GM12892 (cell line): ENCODE results near the gene OR13C4.

Experiments used
- POLR2A ChIP-seq: IDR thresholded peaks from 2 replicates; pipeline ENCODE4 v1.6.1; 2011; ENCODE audit warnings: low read depth, low read length, control low read depth
- POLR2AphosphoS5 ChIP-seq: IDR thresholded peaks from 2 replicates; pipeline ENCODE4 v1.6.1; 2011; ENCODE audit warnings: low read depth, low read length, control low read depth
- TAF1 ChIP-seq: IDR thresholded peaks from 2 replicates; pipeline ENCODE4 v1.6.1; 2011; ENCODE audit warnings: low read depth, mild to moderate bottlenecking, control low read depth, low read length, borderline replicate concordance

- TF ChIP-seq POLR2AphosphoS5: no peak
- no peak for TF ChIP-seq POLR2A
- TF ChIP-seq TAF1: no peak
Observed at GRCh38 chr9:104503440-104503839, 23.6 kb downstream of the OR13C4 start.
